T-helper 2 cell (primary cell): ENCODE results near the gene RASL10A.

ENCODE experiments used
- DNase-seq, 5 experiments: peaks; one replicate each; pipeline versions ENCODE4 v3.0.0 to v3.0.0-alpha.2; 2012 to 2022

Gene RASL10A

DNA sequence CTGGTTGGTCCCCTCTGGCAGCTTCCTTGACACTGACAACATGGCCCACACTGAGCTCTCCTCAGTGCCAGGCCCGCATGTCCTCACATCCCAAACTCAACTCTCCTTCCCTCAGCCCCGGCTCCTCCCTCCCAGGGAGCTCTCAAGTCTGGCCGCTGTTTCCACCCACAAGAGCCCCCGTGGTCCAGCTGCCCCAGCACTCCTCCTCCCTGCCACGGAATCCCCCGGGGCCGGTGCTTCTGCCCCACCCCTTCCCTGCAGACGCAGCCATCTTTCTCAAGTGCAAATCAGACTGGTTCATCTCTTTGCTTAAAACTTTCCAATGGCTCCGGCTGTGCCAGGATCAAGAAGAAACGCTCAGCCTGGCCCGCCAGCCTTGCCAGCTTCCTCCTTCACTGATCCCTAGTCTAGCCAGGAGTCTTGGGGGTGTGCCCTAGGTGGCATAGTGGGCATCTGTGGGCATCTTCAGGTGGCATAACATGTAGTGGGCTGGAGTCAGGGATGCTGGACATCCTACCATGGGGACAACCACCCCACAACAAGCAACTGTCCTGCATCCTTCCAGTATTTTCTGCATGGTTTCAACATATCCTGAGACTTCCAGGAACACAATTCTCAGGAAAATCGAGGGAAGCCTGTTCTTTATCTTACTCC is 22.3 kb upstream of the RASL10A start:
- no peak for DNase-seq

DNA sequence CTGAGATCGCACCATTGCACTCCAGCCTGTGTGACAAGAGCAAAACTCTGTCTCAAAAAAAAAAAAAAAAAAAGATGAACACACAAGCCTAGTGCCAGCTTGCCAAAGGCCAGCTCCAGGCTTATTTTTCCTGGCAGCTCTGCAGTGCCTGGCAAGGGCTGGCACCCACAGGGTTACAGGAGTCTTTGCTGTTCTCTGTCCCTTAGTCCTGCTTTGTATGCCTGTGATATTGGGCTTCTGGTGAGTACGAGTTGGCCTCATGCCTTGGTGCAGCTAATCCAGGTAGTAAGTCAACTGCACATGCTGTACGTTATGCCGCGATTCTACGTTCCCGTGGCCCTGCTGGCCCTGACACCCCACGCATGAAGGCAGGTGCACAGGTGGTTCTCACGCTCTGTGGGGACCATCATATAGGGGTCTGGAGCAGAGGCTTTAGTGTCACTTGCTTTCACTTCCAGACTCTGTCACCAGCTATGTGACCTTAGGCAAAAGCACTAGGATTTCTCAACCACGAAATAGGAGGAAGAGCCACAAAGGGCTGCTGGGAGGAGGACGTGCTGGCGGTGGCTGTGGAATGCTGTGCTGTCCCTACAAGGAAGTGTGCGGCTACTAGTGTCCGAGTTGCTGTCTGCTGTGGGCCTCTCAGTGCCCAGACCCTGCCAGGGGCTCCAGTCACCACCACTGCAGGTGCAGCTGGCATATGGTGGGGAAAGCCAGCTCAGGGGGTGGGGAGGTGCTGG is 21.4 kb upstream of the RASL10A start:
- no peak for DNase-seq

DNA sequence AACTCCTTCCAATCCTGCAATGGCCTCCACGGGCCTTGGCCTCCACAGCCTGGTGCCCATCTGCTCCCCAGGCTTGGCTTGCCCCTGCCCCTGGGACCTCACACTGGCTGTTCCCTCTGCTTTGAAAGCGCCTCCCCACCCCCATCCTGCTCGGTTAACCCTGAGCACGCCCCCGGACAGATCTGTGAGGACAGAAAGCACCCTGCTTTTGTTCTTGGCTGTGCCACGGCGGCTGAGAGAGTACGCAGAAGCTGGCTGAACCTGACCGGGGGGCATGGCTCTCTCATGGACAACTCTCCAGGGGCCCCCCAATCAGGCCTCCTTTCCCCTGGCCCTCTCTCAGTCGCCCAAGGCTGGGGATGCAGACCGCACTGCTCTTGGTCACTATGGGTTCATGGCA is 20.2 kb upstream of the RASL10A start:
- no peak for DNase-seq

DNA sequence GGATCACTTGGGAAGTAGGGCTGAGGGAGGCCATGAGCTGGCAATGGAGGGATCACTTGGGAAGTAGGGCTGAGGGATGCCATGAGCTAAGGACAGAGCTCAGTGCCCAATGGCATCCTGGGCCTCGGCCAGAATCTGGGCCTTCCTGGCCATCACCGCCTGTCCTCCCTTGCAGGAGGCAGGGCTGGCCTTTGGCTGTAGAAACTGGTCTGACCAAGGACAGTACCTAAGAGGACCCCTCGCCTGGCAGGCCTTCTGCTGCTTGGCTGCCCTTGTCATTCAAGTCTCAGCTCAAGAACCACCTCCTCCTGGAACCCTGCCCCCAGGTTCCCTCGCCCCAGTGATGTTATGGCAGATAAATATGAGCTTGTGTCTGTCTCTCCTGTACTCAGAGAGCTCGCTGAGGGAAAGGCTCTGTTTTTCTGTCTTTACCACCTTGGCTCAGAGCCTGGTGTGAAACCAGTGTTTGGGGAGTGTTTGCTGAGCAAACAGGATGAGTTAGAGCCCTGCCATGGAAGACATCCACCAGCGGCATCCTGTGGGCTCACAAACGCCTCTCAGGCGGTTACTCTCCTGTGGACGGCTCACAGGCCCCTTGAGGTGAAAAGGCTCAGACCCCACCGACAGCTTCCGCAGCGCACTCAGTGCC is 19.3 kb upstream of the RASL10A start:
- DNase-seq: no peak

GRCh38 chr22:29334148-29334547 is 18.7 kb upstream of the RASL10A start:
- no peak for DNase-seq

DNA sequence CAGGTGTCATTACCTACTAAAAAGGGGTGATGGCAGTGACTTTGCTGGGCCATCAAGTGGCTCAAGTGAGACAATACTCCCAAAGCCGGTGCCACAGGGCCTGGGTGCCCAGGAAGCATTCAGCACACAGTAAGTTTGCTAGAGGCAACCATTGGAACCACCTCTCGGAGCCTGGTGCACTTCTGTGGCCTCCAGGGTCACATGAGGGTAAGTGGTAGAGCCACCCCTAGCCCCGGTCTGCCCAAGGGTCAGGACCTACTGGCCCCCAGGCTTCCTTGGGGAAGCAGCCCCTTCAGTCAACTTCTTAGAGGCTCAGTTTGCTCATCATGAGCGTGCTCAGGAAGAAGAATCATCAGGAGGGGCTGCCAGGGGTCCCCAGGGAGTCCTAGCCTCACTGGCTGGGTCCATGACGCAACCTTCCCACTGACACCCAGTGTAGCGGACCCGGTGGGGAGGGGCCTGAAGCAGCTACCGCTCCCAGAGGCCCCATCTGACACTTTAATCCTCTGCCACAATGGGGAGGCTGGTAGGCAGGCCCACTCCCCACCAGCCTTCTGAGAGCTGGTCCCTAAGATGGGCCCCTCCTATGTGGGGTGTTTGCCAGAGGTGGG is 17.5 kb upstream of the RASL10A start:
- no peak for DNase-seq

DNA sequence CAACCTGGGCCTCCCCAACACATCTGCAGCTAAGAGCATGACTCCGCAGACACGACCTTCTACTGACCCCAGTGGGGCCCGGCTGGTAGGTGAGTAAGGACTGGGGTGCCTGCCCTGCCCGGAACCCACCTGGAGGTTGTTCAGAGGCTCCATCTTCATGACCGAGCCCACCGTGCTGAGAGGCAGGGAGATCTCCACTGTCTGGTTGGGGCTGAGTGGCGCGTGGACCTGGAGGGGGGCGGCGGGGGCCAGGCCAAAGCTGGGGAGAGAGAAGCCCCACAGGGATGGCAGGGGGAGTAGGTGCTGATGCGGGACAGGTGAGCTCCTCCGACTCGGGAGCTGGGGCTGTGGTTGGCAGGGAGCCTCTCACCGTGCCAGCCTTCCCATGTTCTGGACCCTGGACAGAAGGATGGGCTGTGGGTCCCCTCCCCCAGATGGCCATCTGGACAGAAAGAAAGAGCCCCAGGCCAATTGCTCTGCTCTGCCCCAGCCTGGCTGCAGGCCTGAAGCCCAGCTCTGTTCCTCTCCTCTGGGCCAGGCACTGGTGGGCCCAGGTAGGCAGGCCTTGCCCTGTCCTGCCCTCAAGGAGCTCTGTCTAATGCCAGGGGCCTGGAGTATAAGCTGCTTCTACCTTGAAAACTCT is 16.3 kb upstream of the RASL10A start:
- DNase-seq: no peak

GRCh38 chr22:29331213-29331612 is 15.7 kb upstream of the RASL10A start:
- no peak for DNase-seq

DNA sequence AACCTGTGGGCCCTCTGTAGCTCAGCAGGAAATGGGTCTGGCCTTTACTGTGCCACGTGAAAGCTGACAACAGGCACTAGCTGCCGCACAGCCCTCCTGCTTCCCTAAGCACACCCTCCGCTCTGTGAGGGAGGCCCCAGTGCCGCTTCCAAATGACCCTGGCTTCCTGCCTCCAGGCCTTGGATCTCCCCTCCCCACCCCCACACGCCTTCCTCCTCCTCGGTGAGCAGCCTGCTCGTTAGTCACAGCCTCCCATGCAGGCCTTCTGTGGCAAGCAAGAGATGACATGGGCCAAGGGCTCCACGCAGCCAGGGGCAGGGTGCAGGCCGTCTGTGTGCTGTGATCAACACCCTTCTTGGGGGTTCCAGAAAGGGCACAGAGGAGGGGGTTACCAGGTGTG is 15.3 kb upstream of the RASL10A start:
- no peak for DNase-seq

DNA sequence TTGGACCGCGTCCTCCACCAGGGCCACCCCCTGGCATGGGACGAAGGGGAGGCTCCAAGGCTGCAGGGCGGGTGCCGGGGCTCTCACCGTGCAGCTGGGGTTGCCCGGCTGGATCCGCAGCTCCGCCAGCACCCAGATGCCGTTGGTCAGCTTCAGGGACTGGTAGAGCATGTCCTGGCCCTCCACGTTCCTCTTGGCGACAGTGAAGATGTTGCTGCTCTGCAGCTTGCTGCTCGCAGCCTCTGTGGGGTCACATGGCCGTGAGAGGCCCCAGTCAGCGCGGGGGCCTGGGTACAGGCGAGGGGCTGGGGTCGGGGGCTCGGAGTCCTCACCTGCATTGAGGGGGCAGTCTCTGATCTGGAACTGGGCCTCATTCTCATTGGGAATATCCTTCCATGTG is 14.8 kb upstream of the RASL10A start:
- DNase-seq: no peak

- no peak for DNase-seq
These were observed 14.1 kb upstream of the RASL10A start for GRCh38 chr22:29329581-29329980.

DNA sequence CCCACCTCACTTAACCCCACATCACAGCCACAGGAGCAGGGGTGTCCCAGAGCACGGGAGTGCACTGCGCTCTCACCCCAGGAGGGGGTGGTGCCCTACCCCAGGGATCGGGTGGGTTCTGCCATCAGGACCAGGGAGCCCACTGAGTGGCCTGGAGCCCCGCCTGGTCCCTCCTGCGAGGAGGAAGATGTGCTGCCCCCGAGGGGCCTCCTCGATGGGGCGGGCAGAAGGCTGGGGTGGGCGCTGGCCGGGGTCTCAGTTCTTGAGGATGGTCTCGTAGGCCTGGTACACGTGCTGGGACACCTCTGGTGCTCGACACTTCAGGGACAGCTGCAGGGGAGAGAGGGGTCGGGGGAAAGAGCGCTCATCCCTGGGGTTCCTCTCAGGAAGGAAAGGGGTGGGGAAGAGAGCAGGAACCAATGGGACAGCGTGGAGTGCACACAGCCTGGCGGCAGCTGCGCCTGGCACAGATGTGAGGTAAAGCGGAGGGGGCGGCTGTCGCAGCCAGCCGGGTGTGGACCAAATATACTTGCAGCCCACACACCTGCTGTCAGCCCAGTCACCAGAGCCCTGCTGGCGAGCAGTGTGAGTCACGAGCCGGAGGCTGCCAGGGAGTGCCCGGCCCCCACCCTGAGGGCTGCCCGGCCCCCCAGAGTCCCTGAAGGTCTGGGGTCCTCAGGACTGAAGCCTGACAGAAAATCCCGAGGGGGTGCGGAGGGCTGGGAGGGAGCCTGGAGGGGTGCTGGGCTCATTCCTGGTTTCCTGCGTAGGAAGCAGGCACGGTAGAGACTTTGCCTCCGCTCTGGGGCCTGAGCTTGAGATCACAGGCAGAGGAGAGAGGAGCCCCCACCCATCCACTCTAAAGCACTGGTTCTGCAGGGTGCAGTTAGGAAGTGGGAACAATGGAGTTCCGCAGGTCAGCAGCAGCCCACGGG is 13.3 kb upstream of the RASL10A start:
- DNase-seq: no peak

DNA sequence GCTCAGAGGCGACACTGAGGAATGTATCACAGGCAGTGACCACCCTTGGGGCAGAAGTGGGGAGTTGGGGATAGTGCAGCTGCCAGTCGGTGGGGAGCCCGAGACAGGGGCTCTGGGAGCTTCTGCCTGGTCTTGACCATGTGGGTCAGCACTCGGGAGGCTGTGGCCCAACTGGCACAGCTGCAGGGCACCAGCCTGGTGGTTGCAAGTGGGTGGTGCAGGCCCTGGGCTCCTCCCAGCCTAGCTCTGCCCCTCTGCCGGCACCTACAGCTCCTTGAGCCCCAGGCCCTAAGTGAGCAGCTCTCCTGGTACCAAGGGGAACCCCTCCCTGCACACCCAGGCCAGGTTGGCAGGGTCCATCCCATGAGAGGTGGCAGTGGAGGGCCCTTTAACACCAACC is 12.6 kb upstream of the RASL10A start:
- no peak for DNase-seq

GRCh38 chr22:29327089-29327764 is 11.7 kb upstream of the RASL10A start:
- no peak for DNase-seq

DNA sequence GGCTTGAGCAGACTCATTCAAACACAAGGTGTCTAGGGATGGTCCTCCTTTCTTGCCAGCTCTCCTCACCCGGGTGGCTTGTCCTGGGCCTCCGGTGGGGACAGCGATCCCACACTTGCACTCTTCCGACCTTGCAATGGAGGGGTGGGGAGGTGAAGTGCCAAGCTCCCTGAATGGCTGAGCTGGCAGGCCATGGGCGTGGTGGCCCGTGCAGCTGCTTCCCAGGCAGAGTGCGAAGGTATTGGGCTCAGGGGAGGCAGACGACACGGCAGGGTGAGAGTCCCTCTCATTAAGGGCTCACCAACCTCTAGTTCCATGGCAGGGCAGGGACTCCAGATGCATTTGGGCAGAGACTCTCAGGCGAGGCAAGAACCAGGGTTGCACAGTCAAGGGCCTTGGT is 11.0 kb upstream of the RASL10A start:
- DNase-seq: no peak

DNA sequence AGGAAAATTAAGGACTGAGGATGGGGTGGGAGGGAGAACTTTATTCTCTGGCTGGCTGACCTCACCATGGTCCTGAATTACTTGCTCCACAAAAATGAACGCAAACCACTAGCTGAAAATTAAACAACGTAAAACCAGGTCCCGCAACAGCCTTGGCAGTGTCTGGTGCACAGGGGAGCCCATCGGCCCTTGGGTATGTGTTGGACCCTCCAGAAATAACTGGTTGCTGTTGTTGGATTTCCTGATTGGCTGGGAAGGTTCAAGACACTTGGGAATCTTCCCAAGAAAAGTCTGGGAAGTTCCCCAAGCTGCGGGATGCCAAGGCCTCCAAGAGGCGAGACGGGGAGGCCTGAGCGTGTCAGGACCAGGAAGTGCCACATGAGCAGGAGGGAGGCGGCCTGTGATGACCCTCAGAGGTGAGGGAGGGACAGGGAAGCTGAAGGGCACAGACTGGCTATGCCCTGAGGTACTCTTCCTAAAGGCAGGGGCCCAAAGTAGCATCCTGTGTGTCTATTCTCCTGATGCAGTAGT is 10.4 kb upstream of the RASL10A start:
- no peak for DNase-seq

GRCh38 chr22:29325356-29325755 is 9.9 kb upstream of the RASL10A start:
- no peak for DNase-seq

GRCh38 chr22:29323641-29324040 is 8.1 kb upstream of the RASL10A start:
- no peak for DNase-seq

- no peak for DNase-seq
These were observed 5.0 kb upstream of the RASL10A start for GRCh38 chr22:29320546-29320945.

DNA sequence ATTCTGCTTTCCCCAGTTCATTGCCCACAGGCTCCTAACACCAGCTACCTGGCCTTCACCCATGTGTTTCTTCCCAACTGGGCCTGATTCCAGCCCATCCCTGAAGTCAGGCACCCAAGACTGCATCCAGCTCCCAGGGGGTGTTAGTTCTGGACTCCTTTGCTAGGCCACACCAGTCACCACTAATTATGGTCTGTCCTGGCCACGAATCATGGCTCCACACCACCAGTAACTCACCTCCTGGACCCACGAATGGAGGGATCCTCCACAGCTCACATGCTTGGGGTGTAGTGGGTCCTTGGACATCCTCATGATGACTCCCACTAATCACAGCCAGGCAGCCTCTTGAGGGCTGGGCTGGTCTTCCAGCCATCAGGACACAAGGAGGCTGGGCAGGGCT is 3.6 kb upstream of the RASL10A start:
- no peak for DNase-seq

- DNase-seq: no peak
These were observed 2.4 kb upstream of the RASL10A start for GRCh38 chr22:29317827-29318454.
